ENCODE results near the gene RCSD1. TPM values are rescaled to one million over a fixed set of nuclear protein-coding genes. Genes with fewer than 3 reads are reported as not detected.

Gene RCSD1
- total and polyA plus RNA-seq, 2 donors (not counting 3 experiments of a cell fraction or from before 2014, with no cell fraction given), result 0.08 to 1.00 TPM

DNA sequence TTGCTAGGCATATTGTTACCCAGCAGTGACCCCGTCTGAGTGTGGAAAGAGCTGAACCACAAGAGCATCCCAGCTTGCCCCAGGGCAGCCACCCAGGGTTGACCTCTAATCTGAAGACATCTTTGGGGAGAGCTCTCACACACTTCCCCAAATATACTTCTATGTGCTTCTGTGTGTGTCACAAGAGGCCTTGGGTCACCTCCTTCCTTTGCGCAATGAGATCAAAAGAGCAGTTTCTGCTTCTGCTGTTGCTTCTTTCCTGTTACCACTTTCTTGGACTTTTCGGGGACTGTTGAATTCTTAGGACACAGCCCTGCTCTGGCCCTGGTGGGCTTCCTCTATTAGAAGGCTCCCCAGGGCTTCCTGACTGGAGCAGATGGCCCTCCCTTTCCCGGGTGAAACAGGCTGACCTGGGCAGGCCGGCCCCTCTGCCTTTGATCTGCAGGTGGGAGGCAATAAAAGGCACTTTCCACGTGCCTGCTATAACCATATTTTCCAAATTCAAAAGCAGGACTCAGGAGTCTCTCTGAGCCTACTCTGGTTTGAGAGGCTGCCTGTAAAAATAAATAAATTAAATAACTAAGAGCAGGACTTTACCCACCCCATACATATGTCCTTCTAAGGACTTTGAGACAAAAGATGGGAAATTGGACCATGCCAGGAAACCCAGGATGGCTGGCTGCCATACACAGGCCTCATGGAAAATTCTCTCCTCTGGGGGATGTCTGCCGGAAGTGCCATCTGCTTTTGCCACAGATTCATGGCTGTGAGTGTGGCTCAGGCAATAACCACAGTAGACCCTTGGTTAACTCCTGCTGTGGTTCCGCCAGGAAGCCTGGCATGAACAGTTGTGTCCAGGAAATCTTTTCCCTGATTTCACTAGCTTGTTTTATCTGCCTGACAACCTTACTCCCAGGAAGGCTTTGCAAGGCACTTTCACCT lies 28.3 kb upstream of the RCSD1 start:
- TF ChIP-seq POLR2AphosphoS5 (IDR thresholded peaks at IDR 0.05; ENCODE audit: insufficient read depth, low read depth, low read length), result no peak
- no peak for TF ChIP-seq EZH2 (IDR thresholded peaks at IDR 0.05; ENCODE audit: borderline replicate concordance, low read depth, low read length, severe bottlenecking)
- TF ChIP-seq GATA2 (IDR thresholded peaks at IDR 0.05; ENCODE audit: insufficient read depth, insufficient read length, low read depth, low read length), result no peak
- Histone ChIP-seq H3K4me1 (ENCODE audit: control insufficient read depth, extremely low read depth, insufficient read depth, low read length) (no peaks in the 10 kb centered on the region), H3K4me3 (replicated peaks in 1 of 3; ENCODE audit: insufficient read depth in 1 of 3, low read depth in 1 of 3, low read length in 3 of 3) (no peak overlapping the region), H3K27ac (ENCODE audit: insufficient read depth, low read depth, low read length) (no peak overlapping the region), H4K20me1 (replicated peaks; ENCODE audit: control insufficient read depth, extremely low read depth, insufficient read depth, low read length) (no peaks in the 10 kb centered on the region), H3K36me3 (ENCODE audit: control insufficient read depth in 2 of 2, extremely low read depth in 1 of 2, insufficient read depth in 2 of 2, low read length in 2 of 2) (no peaks in the 10 kb centered on the region), H3K9me3 (replicated peaks; ENCODE audit: control insufficient read depth, insufficient read depth, low read length) (no peaks in the 10 kb centered on the region), H3K9me1 (replicated peaks; ENCODE audit: control insufficient read depth, extremely low read depth, insufficient read depth, low read length) (no peaks in the 10 kb centered on the region), H2AFZ (ENCODE audit: low read depth, low read length) (no peak overlapping the region), H3K9ac (replicated peaks; ENCODE audit: extremely low read depth, insufficient read depth, low read length) (no peak overlapping the region), H3K27me3 (ENCODE audit: control insufficient read depth in 2 of 2, insufficient read depth in 2 of 2, low read length in 2 of 2) (no peaks in the 10 kb centered on the region), H3K4me2 (ENCODE audit: insufficient read depth, low read length) (no peak overlapping the region), H3K79me2 (ENCODE audit: control insufficient read depth, insufficient read depth, low read length) (no peaks in the 10 kb centered on the region)
- no TSS peak for BruUV-seq (replicated peaks)
- FAIRE-seq, result no peak
- intact Hi-C loops (cut with micrococcal nuclease) (loop anchor here (2.0 kb wide), 1 partner anchor 481 kb away; no protein-coding TSS in a partner anchor), dilution Hi-C loops (cut with MboI; ENCODE audit: extremely low pct_ligation_motif_present, low sequenced_read_pairs) (no loop called here)
- ChIA-PET POLR2A (interaction anchor here (0.9 kb wide), 1 partner anchor 53 kb away, joined by 3 read pairs; no protein-coding TSS in a partner anchor), CTCF (interaction anchor here (1.8 to 2.3 kb wide), 2 partner anchors 86 to 481 kb away, joined by 14 to 78 read pairs; no protein-coding TSS in a partner anchor)
- no peak for DNase-seq (ENCODE audit: low read depth, low spot score)

DNA sequence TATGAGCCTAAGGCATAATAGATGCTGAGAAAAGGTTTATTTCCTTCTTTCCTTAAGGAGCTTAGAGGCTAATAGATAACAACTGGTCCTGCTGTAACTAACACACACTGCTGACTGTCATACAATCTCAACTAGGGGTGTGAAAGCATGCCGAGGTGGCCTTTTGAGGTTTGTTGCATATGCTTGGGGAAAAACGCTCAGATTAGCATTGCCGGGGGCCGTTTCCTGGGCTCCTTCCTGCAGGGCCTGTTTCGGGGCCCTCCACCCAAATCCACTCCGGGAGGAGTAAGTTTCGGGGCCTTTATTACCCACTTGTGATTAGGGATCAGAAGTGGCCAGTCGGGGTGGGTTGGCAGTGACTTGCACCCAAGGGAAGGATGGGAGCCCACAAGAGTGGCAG lies 27.2 kb upstream of the RCSD1 start:
- BruUV-seq (replicated peaks), result no TSS peak
- no peaks in the 10 kb centered on the region for H4K20me1 ChIP-seq (replicated peaks; ENCODE audit: control insufficient read depth, extremely low read depth, insufficient read depth, low read length)
- H3K9ac ChIP-seq (replicated peaks; ENCODE audit: extremely low read depth, insufficient read depth, low read length), result no peak overlapping the region
- ChIA-PET POLR2A (no interaction called here), CTCF (no interaction called here)
- H2AFZ ChIP-seq (ENCODE audit: low read depth, low read length), result no peak overlapping the region
- no peaks in the 10 kb centered on the region for H3K27me3 ChIP-seq (ENCODE audit: control insufficient read depth in 2 of 2, insufficient read depth in 2 of 2, low read length in 2 of 2)
- no peaks in the 10 kb centered on the region for H3K79me2 ChIP-seq (ENCODE audit: control insufficient read depth, insufficient read depth, low read length)
- no peak overlapping the region for H3K4me3 ChIP-seq (replicated peaks in 1 of 3; ENCODE audit: insufficient read depth in 1 of 3, low read depth in 1 of 3, low read length in 3 of 3)
- FAIRE-seq (no peak), DNase-seq (ENCODE audit: low read depth, low spot score) (no peak)
- H3K4me1 ChIP-seq (ENCODE audit: control insufficient read depth, extremely low read depth, insufficient read depth, low read length), result no peaks in the 10 kb centered on the region
- no peaks in the 10 kb centered on the region for H3K9me1 ChIP-seq (replicated peaks; ENCODE audit: control insufficient read depth, extremely low read depth, insufficient read depth, low read length)
- H3K36me3 ChIP-seq (ENCODE audit: control insufficient read depth in 2 of 2, extremely low read depth in 1 of 2, insufficient read depth in 2 of 2, low read length in 2 of 2), result no peaks in the 10 kb centered on the region
- H3K9me3 ChIP-seq (replicated peaks; ENCODE audit: control insufficient read depth, insufficient read depth, low read length), result no peaks in the 10 kb centered on the region
- H3K4me2 ChIP-seq (ENCODE audit: insufficient read depth, low read length), result no peak overlapping the region
- dilution Hi-C loops (cut with MboI; ENCODE audit: extremely low pct_ligation_motif_present, low sequenced_read_pairs), result no loop called here
- intact Hi-C loops (cut with micrococcal nuclease), result no loop called here
- no peak for TF ChIP-seq EZH2 (IDR thresholded peaks at IDR 0.05; ENCODE audit: borderline replicate concordance, low read depth, low read length, severe bottlenecking)
- TF ChIP-seq, protein P1, sequence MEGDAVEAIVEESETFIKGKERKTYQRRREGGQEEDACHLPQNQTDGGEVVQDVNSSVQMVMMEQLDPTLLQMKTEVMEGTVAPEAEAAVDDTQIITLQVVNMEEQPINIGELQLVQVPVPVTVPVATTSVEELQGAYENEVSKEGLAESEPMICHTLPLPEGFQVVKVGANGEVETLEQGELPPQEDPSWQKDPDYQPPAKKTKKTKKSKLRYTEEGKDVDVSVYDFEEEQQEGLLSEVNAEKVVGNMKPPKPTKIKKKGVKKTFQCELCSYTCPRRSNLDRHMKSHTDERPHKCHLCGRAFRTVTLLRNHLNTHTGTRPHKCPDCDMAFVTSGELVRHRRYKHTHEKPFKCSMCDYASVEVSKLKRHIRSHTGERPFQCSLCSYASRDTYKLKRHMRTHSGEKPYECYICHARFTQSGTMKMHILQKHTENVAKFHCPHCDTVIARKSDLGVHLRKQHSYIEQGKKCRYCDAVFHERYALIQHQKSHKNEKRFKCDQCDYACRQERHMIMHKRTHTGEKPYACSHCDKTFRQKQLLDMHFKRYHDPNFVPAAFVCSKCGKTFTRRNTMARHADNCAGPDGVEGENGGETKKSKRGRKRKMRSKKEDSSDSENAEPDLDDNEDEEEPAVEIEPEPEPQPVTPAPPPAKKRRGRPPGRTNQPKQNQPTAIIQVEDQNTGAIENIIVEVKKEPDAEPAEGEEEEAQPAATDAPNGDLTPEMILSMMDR (IDR thresholded peaks at IDR 0.05; ENCODE audit: extremely low read depth in 1 of 2, insufficient read depth in 1 of 2, low read depth in 1 of 2, low read length in 2 of 2), result no peak
- TF ChIP-seq FOS (IDR thresholded peaks at IDR 0.05; ENCODE audit: borderline replicate concordance, insufficient read depth, low read length), result no peak
- TF ChIP-seq MYC (IDR thresholded peaks at IDR 0.05; ENCODE audit: low read depth, low read length), result no peak
- TF ChIP-seq, protein P2, sequence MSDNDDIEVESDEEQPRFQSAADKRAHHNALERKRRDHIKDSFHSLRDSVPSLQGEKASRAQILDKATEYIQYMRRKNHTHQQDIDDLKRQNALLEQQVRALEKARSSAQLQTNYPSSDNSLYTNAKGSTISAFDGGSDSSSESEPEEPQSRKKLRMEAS (IDR thresholded peaks at IDR 0.05; ENCODE audit: insufficient read depth, insufficient read length), result no peak
- TF ChIP-seq POLR2A (IDR thresholded peaks at IDR 0.05; ENCODE audit: low read depth, low read length), result no peak
- TF ChIP-seq JUN (IDR thresholded peaks at IDR 0.05; ENCODE audit: borderline replicate concordance, insufficient read depth, insufficient read length, low read depth), result no peak
- TF ChIP-seq POLR2AphosphoS5 (IDR thresholded peaks at IDR 0.05; ENCODE audit: insufficient read depth, low read depth, low read length), result no peak
- no peak for TF ChIP-seq GATA2 (IDR thresholded peaks at IDR 0.05; ENCODE audit: insufficient read depth, insufficient read length, low read depth, low read length)
- H3K27ac ChIP-seq (ENCODE audit: insufficient read depth, low read depth, low read length), result no peak overlapping the region
